SK-N-SH (cell line): ENCODE data around the gene FRMD4B. TPM values are rescaled to one million over a fixed set of nuclear protein-coding genes. Genes with fewer than 3 reads are reported as not detected.

Experiments
- CTCF ChIA-PET: fragments of 300-600, 350-600 bp; formaldehyde crosslinking; extraction: SDS; loops from one replicate; lab custom pipeline; 2021; lab: Yijun Ruan, JAX
- POLR2A ChIA-PET: fragments of 350-600 bp; sonication (Branson Sonifier 250); formaldehyde crosslinking; extraction: SDS; loops from one replicate; lab custom pipeline; 2020; ENCODE audit warnings: antibody characterized with exemption, inconsistent platforms; lab: Yijun Ruan, JAX
- DNase-seq: peaks from one replicate; pipeline ENCODE4 v3.0.0; 2012
- H2AFZ ChIP-seq: fragments of 200-600 bp; sonication (generic); 2 replicates; pipeline ENCODE4 v1.8.1; 2016; ENCODE audit warnings: antibody characterized with exemption, mild to moderate bottlenecking, low read depth
- H3F3A ChIP-seq: fragments of 200-600 bp; sonication (generic); replicated peaks from 2 replicates; pipeline ENCODE3; 2016; ENCODE audit warnings: antibody characterized with exemption, mild to moderate bottlenecking; ENCODE audit not compliant: insufficient read depth
- H3K27ac ChIP-seq, 2 experiments: fragments of 200-500 bp in 1 of 2; fragments of 200-600 bp in 1 of 2; sonication (Bioruptor generic) in 1 of 2; sonication (generic), shearing (Covaris generic) in 1 of 2; 2 replicates each; pipeline versions ENCODE4 v1.5.1 to v1.6.1; 2014 to 2016; ENCODE audit warnings: low read depth in 2 of 2, inconsistent platforms in 1 of 2, low read length in 1 of 2, mild to moderate bottlenecking in 1 of 2, mixed read lengths in 1 of 2
- H3K27me3 ChIP-seq: fragments of 200-600 bp; sonication (generic), shearing (Covaris generic); 2 replicates; pipeline ENCODE4 v1.6.1; 2016; ENCODE audit warnings: mixed run types; ENCODE audit not compliant: insufficient read depth
- H3K36me3 ChIP-seq, 2 experiments: fragments of 200-500 bp in 1 of 2; fragments of 200-600 bp in 1 of 2; sonication (Bioruptor generic) in 1 of 2; sonication (generic) in 1 of 2; replicated peaks in 1 of 2; 2 replicates each; pipeline versions ENCODE3 to v1.5.1; 2014 to 2016; ENCODE audit warnings: low read length in 1 of 2, mild to moderate bottlenecking in 1 of 2; ENCODE audit not compliant: insufficient read depth in 2 of 2, control insufficient read depth in 1 of 2
- H3K4me1 ChIP-seq, 2 experiments: fragments of 200-500 bp in 1 of 2; fragments of 200-600 bp in 1 of 2; sonication (Bioruptor generic) in 1 of 2; sonication (generic), shearing (Covaris generic) in 1 of 2; 2 replicates each; pipeline versions ENCODE4 v1.5.1 to v1.6.1; 2014 to 2016; ENCODE audit warnings: low read depth in 1 of 2, low read length in 1 of 2, mixed run types in 1 of 2; ENCODE audit not compliant: insufficient read depth in 2 of 2, control insufficient read depth in 1 of 2
- H3K4me2 ChIP-seq: fragments of 200-600 bp; sonication (generic), shearing (Covaris generic); 2 replicates; pipeline ENCODE4 v1.6.1; 2017; ENCODE audit warnings: mixed run types
- H3K4me3 ChIP-seq, 2 experiments: fragments of 200-500 bp in 1 of 2; fragments of 200-600 bp in 1 of 2; sonication (Bioruptor generic) in 1 of 2; sonication (generic), shearing (Covaris generic) in 1 of 2; 2 replicates each; pipeline versions ENCODE4 v1.5.1 to v1.8.1; 2014 to 2016; ENCODE audit warnings: low read depth in 2 of 2, inconsistent platforms in 1 of 2, low read length in 1 of 2, mild to moderate bottlenecking in 1 of 2, mixed read lengths in 1 of 2, moderate library complexity in 1 of 2
- H3K79me2 ChIP-seq: fragments of 200-600 bp; sonication (generic); 2 replicates; pipeline ENCODE4 v1.8.1; 2017; ENCODE audit warnings: mild to moderate bottlenecking; ENCODE audit not compliant: insufficient read depth
- H3K9ac ChIP-seq: fragments of 200-600 bp; sonication (generic); 2 replicates; pipeline ENCODE4 v1.6.1; 2017; ENCODE audit warnings: mixed run types
- H3K9me2 ChIP-seq: fragments of 200-600 bp; sonication (generic); 2 replicates; pipeline ENCODE4 v1.6.1; 2017; ENCODE audit warnings: mixed run types
- H3K9me3 ChIP-seq: fragments of 200-600 bp; sonication (generic); 2 replicates; pipeline ENCODE4 v1.6.1; 2017; ENCODE audit warnings: mixed run types, mild to moderate bottlenecking, moderate library complexity
- H4K20me1 ChIP-seq: fragments of 200-600 bp; sonication (generic); 2 replicates; pipeline ENCODE4 v1.6.1; 2017; ENCODE audit warnings: mild to moderate bottlenecking, mixed run types; ENCODE audit not compliant: insufficient read depth
- EP300 ChIP-seq, 2 experiments: IDR thresholded peaks; 2 replicates each; pipeline versions ENCODE4 v1.4.0 to v1.6.1; 2012; ENCODE audit warnings: borderline replicate concordance in 1 of 2, low read depth in 1 of 2, low read length in 1 of 2
- EZH2phosphoT487 ChIP-seq: fragments of 200-600 bp; sonication (generic); IDR thresholded peaks from 2 replicates; pipeline ENCODE4 v1.6.1; 2017; ENCODE audit warnings: low read depth, mixed run types, mild to moderate bottlenecking, antibody characterized with exemption, moderate library complexity, borderline replicate concordance
- FOXJ3 ChIP-seq: sonication (generic); formaldehyde crosslinking; IDR thresholded peaks from 2 replicates; pipeline ENCODE4 v1.5.1; 2020; ENCODE audit warnings: mild to moderate bottlenecking, missing genetic modification reagents
- FOXM1 ChIP-seq: IDR thresholded peaks from 2 replicates; pipeline ENCODE4 v1.4.0; 2012; ENCODE audit warnings: low read depth, mild to moderate bottlenecking
- GABPA ChIP-seq: IDR thresholded peaks from 2 replicates; pipeline ENCODE4 v1.4.0; 2012; ENCODE audit warnings: low read depth, mild to moderate bottlenecking
- GATA2 ChIP-seq: sonication (generic); formaldehyde crosslinking; IDR thresholded peaks from 2 replicates; pipeline ENCODE4 v1.5.0; 2020; ENCODE audit warnings: mild to moderate bottlenecking, missing genetic modification reagents
- JUND ChIP-seq: IDR thresholded peaks from 2 replicates; pipeline ENCODE4 v1.4.0; 2012
- MAX ChIP-seq: IDR thresholded peaks from 2 replicates; pipeline ENCODE4 v1.4.0; 2012; ENCODE audit warnings: low read depth
- MXI1 ChIP-seq: IDR thresholded peaks from 2 replicates; pipeline ENCODE4 v1.6.1; 2012; ENCODE audit warnings: mild to moderate bottlenecking, low read depth, low read length, improper control_type of control experiment
- NFIC ChIP-seq: IDR thresholded peaks from 2 replicates; pipeline ENCODE4 v1.4.0; 2012; ENCODE audit warnings: borderline replicate concordance
- POLR2AphosphoS5 ChIP-seq: IDR thresholded peaks from 2 replicates; pipeline ENCODE4 v1.6.1; 2012; ENCODE audit warnings: low read depth, low read length
- RCOR1 ChIP-seq: fragments of 150-350 bp; IDR thresholded peaks from 2 replicates; pipeline ENCODE4 v1.6.1; 2017; ENCODE audit warnings: antibody characterized with exemption, low read length
- RFX5 ChIP-seq: IDR thresholded peaks from 2 replicates; pipeline ENCODE4 v1.6.1; 2012; ENCODE audit warnings: mild to moderate bottlenecking, improper control_type of control experiment, low read length
- TAF1 ChIP-seq: IDR thresholded peaks from 2 replicates; pipeline ENCODE4 v1.6.1; 2012; ENCODE audit warnings: low read depth, mild to moderate bottlenecking, low read length, moderate library complexity, borderline replicate concordance
- USF2 ChIP-seq: fragments of 150-350 bp; IDR thresholded peaks from 2 replicates; pipeline ENCODE4 v1.6.1; 2017; ENCODE audit warnings: antibody characterized with exemption, low read length, low read depth, borderline replicate concordance
- WGBS: methylation state at CpG from one replicate; pipeline ENCODE4 v1.1.6; 2017; ENCODE audit warnings: low lambda C conversion rate; 5-methylcytosine and 5-hydroxymethylcytosine counted together
- polyA plus RNA-seq, 3 experiments: library from polyadenylated mRNA; depleted of rRNA; stranded (reverse); fragments of >200 nt; gene quantifications; 2 replicates each; pipeline ENCODE4 v1.2.3, GENCODE V29; 2012
- TF ChIP-seq, protein P1 (sequence below): IDR thresholded peaks from 2 replicates; pipeline ENCODE4 v1.4.0; 2012; ENCODE audit warnings: low read depth, borderline replicate concordance
- TF ChIP-seq, protein P2 (sequence below): IDR thresholded peaks from 2 replicates; pipeline ENCODE4 v1.6.1; 2012; ENCODE audit warnings: mild to moderate bottlenecking, low read depth, low read length, moderate library complexity
- TF ChIP-seq, protein P3 (sequence below): fragments of 200-600 bp; sonication (generic); IDR thresholded peaks from 2 replicates; pipeline ENCODE4 v1.6.1; 2017; ENCODE audit warnings: antibody characterized with exemption, mild to moderate bottlenecking, moderate library complexity

The FRMD4B gene
- polyA plus RNA-seq, 1 of the 3 experiments (the other 2 are of a cell fraction) = 0.53 TPM

- POLR2A ChIA-PET = no interaction called here
- CTCF ChIA-PET = interaction anchor here (3.4 kb wide), 1 partner anchor 22 kb away, joined by 13 read pairs; no protein-coding TSS in a partner anchor
Measured at GRCh38 chr3:69283913-69284611, 101.8 kb downstream of the FRMD4B start.

More at GRCh38 chr3:69283913-69284611, 101.8 kb downstream of the FRMD4B start:
- Histone ChIP-seq H3K27me3 (no peaks in the 10 kb centered on the region), H4K20me1 (no peaks in the 10 kb centered on the region), H2AFZ (no peak overlapping the region), H3K9me2 (no peaks in the 10 kb centered on the region), H3K27ac (no peak overlapping the region), H3K36me3 (peaks cover 0 to 10% of the 10 kb centered on the region in 2 experiments), H3K4me2 (no peak overlapping the region), H3F3A (peaks cover 10% of the 10 kb centered on the region), H3K4me1 (peaks cover 0 to 7% of the 10 kb centered on the region in 2 experiments; a peak in 2 of 4 replicates), H3K9me3 (no peaks in the 10 kb centered on the region), H3K4me3 (no peak overlapping the region), H3K9ac (no peak overlapping the region), H3K79me2 (no peaks in the 10 kb centered on the region)
- WGBS = 89% methylated on average over 4 of the region's 4 CpGs
- no peak for DNase-seq
- no peak for TF ChIP-seq GATA2
- TF ChIP-seq, protein P1, sequence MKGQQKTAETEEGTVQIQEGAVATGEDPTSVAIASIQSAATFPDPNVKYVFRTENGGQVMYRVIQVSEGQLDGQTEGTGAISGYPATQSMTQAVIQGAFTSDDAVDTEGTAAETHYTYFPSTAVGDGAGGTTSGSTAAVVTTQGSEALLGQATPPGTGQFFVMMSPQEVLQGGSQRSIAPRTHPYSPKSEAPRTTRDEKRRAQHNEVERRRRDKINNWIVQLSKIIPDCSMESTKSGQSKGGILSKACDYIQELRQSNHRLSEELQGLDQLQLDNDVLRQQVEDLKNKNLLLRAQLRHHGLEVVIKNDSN = no peak
- no peak for TF ChIP-seq USF2
- no peak for TF ChIP-seq MAX
- no peak for TF ChIP-seq RCOR1
- TF ChIP-seq FOXM1 = no peak
- TF ChIP-seq, protein P2, sequence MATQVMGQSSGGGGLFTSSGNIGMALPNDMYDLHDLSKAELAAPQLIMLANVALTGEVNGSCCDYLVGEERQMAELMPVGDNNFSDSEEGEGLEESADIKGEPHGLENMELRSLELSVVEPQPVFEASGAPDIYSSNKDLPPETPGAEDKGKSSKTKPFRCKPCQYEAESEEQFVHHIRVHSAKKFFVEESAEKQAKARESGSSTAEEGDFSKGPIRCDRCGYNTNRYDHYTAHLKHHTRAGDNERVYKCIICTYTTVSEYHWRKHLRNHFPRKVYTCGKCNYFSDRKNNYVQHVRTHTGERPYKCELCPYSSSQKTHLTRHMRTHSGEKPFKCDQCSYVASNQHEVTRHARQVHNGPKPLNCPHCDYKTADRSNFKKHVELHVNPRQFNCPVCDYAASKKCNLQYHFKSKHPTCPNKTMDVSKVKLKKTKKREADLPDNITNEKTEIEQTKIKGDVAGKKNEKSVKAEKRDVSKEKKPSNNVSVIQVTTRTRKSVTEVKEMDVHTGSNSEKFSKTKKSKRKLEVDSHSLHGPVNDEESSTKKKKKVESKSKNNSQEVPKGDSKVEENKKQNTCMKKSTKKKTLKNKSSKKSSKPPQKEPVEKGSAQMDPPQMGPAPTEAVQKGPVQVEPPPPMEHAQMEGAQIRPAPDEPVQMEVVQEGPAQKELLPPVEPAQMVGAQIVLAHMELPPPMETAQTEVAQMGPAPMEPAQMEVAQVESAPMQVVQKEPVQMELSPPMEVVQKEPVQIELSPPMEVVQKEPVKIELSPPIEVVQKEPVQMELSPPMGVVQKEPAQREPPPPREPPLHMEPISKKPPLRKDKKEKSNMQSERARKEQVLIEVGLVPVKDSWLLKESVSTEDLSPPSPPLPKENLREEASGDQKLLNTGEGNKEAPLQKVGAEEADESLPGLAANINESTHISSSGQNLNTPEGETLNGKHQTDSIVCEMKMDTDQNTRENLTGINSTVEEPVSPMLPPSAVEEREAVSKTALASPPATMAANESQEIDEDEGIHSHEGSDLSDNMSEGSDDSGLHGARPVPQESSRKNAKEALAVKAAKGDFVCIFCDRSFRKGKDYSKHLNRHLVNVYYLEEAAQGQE = no peak
- no peak for TF ChIP-seq MXI1
- TF ChIP-seq GABPA = no peak
- TF ChIP-seq JUND = no peak
- no peak for TF ChIP-seq TAF1
- no peak for TF ChIP-seq EP300 (IDR thresholded peaks at IDR 0.05; ENCODE audit: borderline replicate concordance in 1 of 2, low read depth in 1 of 2, low read length in 1 of 2)
- TF ChIP-seq POLR2AphosphoS5 = no peak
- TF ChIP-seq NFIC = no peak
- no peak for TF ChIP-seq EZH2phosphoT487
- no peak for TF ChIP-seq RFX5
- TF ChIP-seq, protein P3, sequence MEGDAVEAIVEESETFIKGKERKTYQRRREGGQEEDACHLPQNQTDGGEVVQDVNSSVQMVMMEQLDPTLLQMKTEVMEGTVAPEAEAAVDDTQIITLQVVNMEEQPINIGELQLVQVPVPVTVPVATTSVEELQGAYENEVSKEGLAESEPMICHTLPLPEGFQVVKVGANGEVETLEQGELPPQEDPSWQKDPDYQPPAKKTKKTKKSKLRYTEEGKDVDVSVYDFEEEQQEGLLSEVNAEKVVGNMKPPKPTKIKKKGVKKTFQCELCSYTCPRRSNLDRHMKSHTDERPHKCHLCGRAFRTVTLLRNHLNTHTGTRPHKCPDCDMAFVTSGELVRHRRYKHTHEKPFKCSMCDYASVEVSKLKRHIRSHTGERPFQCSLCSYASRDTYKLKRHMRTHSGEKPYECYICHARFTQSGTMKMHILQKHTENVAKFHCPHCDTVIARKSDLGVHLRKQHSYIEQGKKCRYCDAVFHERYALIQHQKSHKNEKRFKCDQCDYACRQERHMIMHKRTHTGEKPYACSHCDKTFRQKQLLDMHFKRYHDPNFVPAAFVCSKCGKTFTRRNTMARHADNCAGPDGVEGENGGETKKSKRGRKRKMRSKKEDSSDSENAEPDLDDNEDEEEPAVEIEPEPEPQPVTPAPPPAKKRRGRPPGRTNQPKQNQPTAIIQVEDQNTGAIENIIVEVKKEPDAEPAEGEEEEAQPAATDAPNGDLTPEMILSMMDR = no peak
- TF ChIP-seq FOXJ3 (CRISPR knock-in tag) = no peak
